ENCODE data around the gene ANTXR1. TPM values are rescaled to one million over a fixed set of nuclear protein-coding genes. Genes with fewer than 3 reads are reported as not detected.
A peak's percentile ranks its signal among the peaks of the same experiment; 100 is the strongest.

ANTXR1 gene
- total and polyA plus RNA-seq, 2 of the 8 experiments (the other 6 are each of a cell fraction or from before 2014, with no cell fraction given), result 15.8 to 44.3 TPM

DNA sequence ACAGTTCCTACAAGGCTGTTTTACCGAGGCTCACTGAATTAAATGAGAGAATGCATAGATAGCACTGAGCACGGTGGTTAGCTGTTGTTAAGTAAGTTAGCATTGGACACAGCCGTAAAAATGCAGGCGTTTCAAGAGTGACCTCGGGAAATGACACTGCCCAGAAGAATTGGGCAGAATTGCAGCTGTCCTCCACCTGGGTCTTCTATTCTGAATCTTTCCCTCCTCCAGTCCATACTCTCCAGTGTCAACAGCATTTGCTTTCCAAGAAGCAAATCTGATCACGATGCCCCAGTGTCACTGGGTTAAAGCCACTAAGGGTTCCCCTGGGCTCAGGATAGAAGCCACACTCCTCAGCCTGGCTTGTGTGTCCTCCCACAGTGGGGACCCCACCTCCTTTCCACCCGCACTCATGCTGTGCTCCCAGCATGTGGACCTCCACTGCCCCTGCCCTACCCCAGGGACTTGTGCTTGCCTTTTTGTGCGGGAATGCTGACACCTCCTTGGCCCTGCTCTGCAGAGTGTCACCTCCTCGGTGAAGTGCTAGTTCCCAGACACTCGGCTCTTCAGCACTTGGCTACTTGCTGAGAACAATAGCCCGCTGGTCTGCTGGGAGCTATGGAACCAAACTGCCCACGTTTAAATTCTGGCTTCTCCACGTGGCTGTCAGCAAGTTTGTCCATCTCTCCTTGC is 135.0 kb downstream of the ANTXR1 start:
- H4K20me1 ChIP-seq (replicated peaks in 1 of 2; ENCODE audit: control insufficient read depth in 1 of 2, insufficient read depth in 2 of 2, low read length in 2 of 2), result no peaks in the 10 kb centered on the region
- no peak overlapping the region for H4K91ac ChIP-seq (replicated peaks; ENCODE audit: insufficient read length, low read length)
- CTCF ChIA-PET (ENCODE audit: partially characterized antibody), result interaction anchor here (0.8 to 2.3 kb wide), 2 partner anchors 156 to 158 kb away, joined by 3 to 8 read pairs; no protein-coding TSS in a partner anchor

More for the DNA sequence above, 135.0 kb downstream of the ANTXR1 start:
- Histone ChIP-seq H4K8ac (ENCODE audit: extremely low read depth, insufficient read depth, low read length) (no peak overlapping the region), H2BK20ac (ENCODE audit: low read length) (no peak overlapping the region), H2BK12ac (ENCODE audit: low read depth, low read length) (no peak overlapping the region), H2BK15ac (ENCODE audit: low read length) (peak overlapping the region; percentile 62; the same call in 1 of the 2 replicates), H3K4me3 (ENCODE audit: extremely low read depth in 1 of 4, insufficient read depth in 2 of 4, low read depth in 3 of 4, low read length in 4 of 4) (no peak overlapping the region), H3K4me2 (ENCODE audit: insufficient read depth in 1 of 2, low read depth in 2 of 2, low read length in 2 of 2) (no peak overlapping the region), H3K27ac (ENCODE audit: low read depth, low read length) (no peak overlapping the region), H3K79me2 (ENCODE audit: control insufficient read depth in 1 of 2, insufficient read depth in 2 of 2, low read length in 2 of 2) (no peaks in the 10 kb centered on the region), H3K36me3 (ENCODE audit: control insufficient read depth in 2 of 4, insufficient read depth in 4 of 4, low read length in 3 of 4) (no peaks in the 10 kb centered on the region; a peak in 1 of 8 replicates), H3K18ac (ENCODE audit: extremely low read depth, low read length) (no peak overlapping the region), H3K9ac (replicated peaks in 1 of 4; ENCODE audit: extremely low read depth in 1 of 4, low read depth in 3 of 4, low read length in 3 of 4) (no peak overlapping the region), H3K27me3 (replicated peaks in 1 of 4; ENCODE audit: control insufficient read depth in 3 of 4, extremely low read depth in 1 of 4, insufficient read depth in 3 of 4, low read length in 3 of 4) (no peaks in the 10 kb centered on the region), H3K79me1 (ENCODE audit: low read depth, low read length) (no peaks in the 10 kb centered on the region), H3K23me2 (ENCODE audit: low read depth, low read length) (no peaks in the 10 kb centered on the region), H2BK120ac (replicated peaks; ENCODE audit: low read depth, low read length) (no peak overlapping the region), H3K4ac (replicated peaks; ENCODE audit: insufficient read length, low read depth, low read length) (no peak overlapping the region), H2AFZ (ENCODE audit: low read length) (no peak overlapping the region), H3K9me3 (ENCODE audit: insufficient read depth in 2 of 2, low read depth in 1 of 2, low read length in 1 of 2) (no peaks in the 10 kb centered on the region), H4K5ac (ENCODE audit: insufficient read length, low read depth, low read length) (no peak overlapping the region), H2BK5ac (ENCODE audit: low read depth, low read length) (no peak overlapping the region), H3K4me1 (replicated peaks in 1 of 4; ENCODE audit: control insufficient read depth in 3 of 4, insufficient read depth in 4 of 4, low read length in 3 of 4) (peaks cover 3 to 10% (median 4%) of the 10 kb centered on the region in 4 experiments; a peak in 4 of 7 replicates), H3K14ac (ENCODE audit: insufficient read length) (no peak overlapping the region), H3K56ac (replicated peaks; ENCODE audit: insufficient read length, low read depth, low read length) (no peak overlapping the region), H2AK5ac (ENCODE audit: low read depth, low read length) (no peak overlapping the region), H3K23ac (ENCODE audit: insufficient read length) (no peak overlapping the region)
- DNase-seq (ENCODE audit: low read depth in 1 of 2, low spot score in 2 of 2) (no peak), FAIRE-seq (no peak)
- WGBS, 2 experiments (ENCODE audit: extremely low coverage in 1 of 2, insufficient coverage in 1 of 2, insufficient read length in 1 of 2, insufficient replicate concordance in 2 of 2, low coverage in 1 of 2, low lambda C conversion rate in 2 of 2, missing lambda C conversion rate in 1 of 2), result 82% methylated on average over 13 of the region's 13 CpGs; no CpG with 5 or more reads in 1 of the 2 experiments
- TF ChIP-seq, protein P1, sequence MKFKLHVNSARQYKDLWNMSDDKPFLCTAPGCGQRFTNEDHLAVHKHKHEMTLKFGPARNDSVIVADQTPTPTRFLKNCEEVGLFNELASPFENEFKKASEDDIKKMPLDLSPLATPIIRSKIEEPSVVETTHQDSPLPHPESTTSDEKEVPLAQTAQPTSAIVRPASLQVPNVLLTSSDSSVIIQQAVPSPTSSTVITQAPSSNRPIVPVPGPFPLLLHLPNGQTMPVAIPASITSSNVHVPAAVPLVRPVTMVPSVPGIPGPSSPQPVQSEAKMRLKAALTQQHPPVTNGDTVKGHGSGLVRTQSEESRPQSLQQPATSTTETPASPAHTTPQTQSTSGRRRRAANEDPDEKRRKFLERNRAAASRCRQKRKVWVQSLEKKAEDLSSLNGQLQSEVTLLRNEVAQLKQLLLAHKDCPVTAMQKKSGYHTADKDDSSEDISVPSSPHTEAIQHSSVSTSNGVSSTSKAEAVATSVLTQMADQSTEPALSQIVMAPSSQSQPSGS (IDR thresholded peaks at IDR 0.05; ENCODE audit: low read length), result no peak
- TF ChIP-seq BCL11A (IDR thresholded peaks at IDR 0.05; ENCODE audit: low read depth in 2 of 2, low read length in 2 of 2) (no peak), RXRA (IDR thresholded peaks at IDR 0.05; ENCODE audit: insufficient read depth, low read depth, low read length) (no peak), TEAD4 (IDR thresholded peaks at IDR 0.05; ENCODE audit: low read depth, low read length) (no peak), SIX5 (IDR thresholded peaks at IDR 0.05; ENCODE audit: low read depth, low read length) (no peak), SIRT6 (IDR thresholded peaks at IDR 0.05; ENCODE audit: low read length) (no peak), KDM4A (IDR thresholded peaks at IDR 0.05; ENCODE audit: low read depth, low read length, severe bottlenecking) (no peak), RFX5 (IDR thresholded peaks at IDR 0.05; ENCODE audit: borderline replicate concordance, low read depth, low read length) (no peak)
- TF ChIP-seq, protein P2, sequence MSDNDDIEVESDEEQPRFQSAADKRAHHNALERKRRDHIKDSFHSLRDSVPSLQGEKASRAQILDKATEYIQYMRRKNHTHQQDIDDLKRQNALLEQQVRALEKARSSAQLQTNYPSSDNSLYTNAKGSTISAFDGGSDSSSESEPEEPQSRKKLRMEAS (IDR thresholded peaks at IDR 0.05), result no peak
- TF ChIP-seq, protein P3, sequence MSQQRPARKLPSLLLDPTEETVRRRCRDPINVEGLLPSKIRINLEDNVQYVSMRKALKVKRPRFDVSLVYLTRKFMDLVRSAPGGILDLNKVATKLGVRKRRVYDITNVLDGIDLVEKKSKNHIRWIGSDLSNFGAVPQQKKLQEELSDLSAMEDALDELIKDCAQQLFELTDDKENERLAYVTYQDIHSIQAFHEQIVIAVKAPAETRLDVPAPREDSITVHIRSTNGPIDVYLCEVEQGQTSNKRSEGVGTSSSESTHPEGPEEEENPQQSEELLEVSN (IDR thresholded peaks at IDR 0.05), result no peak
- POLR2A ChIA-PET (ENCODE audit: partially characterized antibody), result interaction anchor here (0.7 kb wide), 1 partner anchor 13 kb away, joined by 3 read pairs; no protein-coding TSS in a partner anchor

All from H1 (cell line).